HCT116 (cell line): Measurements from ENCODE around the gene IQGAP3. TPM values are rescaled to one million over a fixed set of nuclear protein-coding genes. Genes with fewer than 3 reads are reported as not detected.

Experiments used
- ATAC-seq: fragments of 200-7000 bp; cut with Tn5 transposase; 2 replicates; pipeline ENCODE4 v1.9.1; 2020; ENCODE audit warnings: mild to moderate bottlenecking, moderate library complexity
- BruUV-seq: library from RNA; stranded (reverse); fragments of 400-500 nt; replicated peaks from 2 replicates; lab custom pipeline; 2021; lab: Mats Ljungman, UMichigan
- CTCF ChIA-PET: fragments of 300-600 bp; sonication (Branson Sonifier 250); formaldehyde crosslinking; loops from one replicate; lab custom pipeline; 2021; ENCODE audit warnings: antibody characterized with exemption; lab: Charles Lee
- POLR2A ChIA-PET: fragments of 300-600, 350-600 bp; sonication (Branson Sonifier 250); formaldehyde crosslinking; loops from one replicate; lab custom pipeline; 2021; ENCODE audit warnings: antibody characterized with exemption; lab: Charles Lee
- RAD21 ChIA-PET, 2 experiments: fragments of 300-600 bp; sonication (Branson Sonifier 250); formaldehyde crosslinking; loops; one replicate each; lab custom pipeline; 2023; ENCODE audit warnings: low total read pairs in 2 of 2; ENCODE audit not compliant: uncharacterized antibody in 2 of 2, unreplicated experiment in 2 of 2, low non-redundant PET in 1 of 2; lab: Charles Lee
- DNase-seq: peaks from one replicate; pipeline ENCODE4 v3.0.0-alpha.2; 2010; ENCODE audit warnings: low read depth, low spot score
- H2AFZ ChIP-seq: fragments of 200-600 bp; shearing (Covaris generic), sonication (generic); 2 replicates; pipeline ENCODE4 v1.6.1; 2017; ENCODE audit warnings: low read depth, mixed run types, mixed read lengths, antibody characterized with exemption, low read length; ENCODE audit not compliant: poor library complexity, severe bottlenecking
- H3K27ac ChIP-seq: 2 replicates; pipeline ENCODE4 v1.5.1; 2012; ENCODE audit warnings: low read depth, low read length
- H3K27me3 ChIP-seq: fragments of 200-600 bp; sonication (generic); 2 replicates; pipeline ENCODE4 v1.6.1; 2016; ENCODE audit warnings: mixed run types, low read length, mixed read lengths; ENCODE audit not compliant: insufficient read depth
- H3K36me3 ChIP-seq, 2 experiments: fragments of 200-500 bp in 1 of 2; fragments of 200-600 bp in 1 of 2; sonication (Bioruptor generic) in 1 of 2; sonication (generic) in 1 of 2; 2 replicates each; pipeline versions ENCODE4 v1.5.1 to v1.6.1; 2014 to 2016; ENCODE audit warnings: low read length in 2 of 2, inconsistent platforms in 1 of 2, mixed read lengths in 1 of 2, mixed run types in 1 of 2; ENCODE audit not compliant: insufficient read depth in 2 of 2, control insufficient read depth in 1 of 2
- H3K4me1 ChIP-seq, 2 experiments: fragments of 200-600 bp in 1 of 2; sonication (generic) in 1 of 2; 2 replicates each; pipeline versions ENCODE4 v1.5.1 to v1.6.1; 2012 to 2017; ENCODE audit warnings: low read length in 2 of 2, inconsistent platforms in 1 of 2, mild to moderate bottlenecking in 1 of 2, mixed read lengths in 1 of 2, mixed run types in 1 of 2, moderate library complexity in 1 of 2; ENCODE audit not compliant: insufficient read depth in 2 of 2, control insufficient read depth in 1 of 2
- H3K4me2 ChIP-seq: fragments of 200-600 bp; sonication (generic); 2 replicates; pipeline ENCODE4 v1.6.1; 2017; ENCODE audit warnings: mixed run types, low read length, mixed read lengths
- H3K4me3 ChIP-seq, 2 experiments: fragments of 200-600 bp in 1 of 2; sonication (generic) in 1 of 2; replicated peaks in 1 of 2; 2 replicates each; pipeline ENCODE4 v1.5.1; 2011 to 2016; ENCODE audit warnings: low read length in 2 of 2, control low read depth in 1 of 2, low read depth in 1 of 2, mild to moderate bottlenecking in 1 of 2, mixed read lengths in 1 of 2, mixed run types in 1 of 2
- H3K79me2 ChIP-seq: fragments of 200-600 bp; sonication (generic); 2 replicates; pipeline ENCODE4 v1.6.1; 2017; ENCODE audit warnings: mild to moderate bottlenecking, mixed run types, low read length, moderate library complexity, mixed read lengths; ENCODE audit not compliant: insufficient read depth
- H3K9ac ChIP-seq: fragments of 200-600 bp; sonication (generic); 2 replicates; pipeline ENCODE4 v1.6.1; 2016; ENCODE audit warnings: low read length, mixed read lengths
- H3K9me2 ChIP-seq: fragments of 200-600 bp; sonication (generic), shearing (Covaris generic); 2 replicates; pipeline ENCODE4 v1.6.1; 2017; ENCODE audit warnings: mixed run types, mild to moderate bottlenecking, moderate library complexity; ENCODE audit not compliant: insufficient read depth
- H3K9me3 ChIP-seq, 2 experiments: fragments of 200-500 bp in 1 of 2; fragments of 200-600 bp in 1 of 2; sonication (Bioruptor generic) in 1 of 2; sonication (generic) in 1 of 2; 2 replicates each; pipeline ENCODE4 v1.6.1; 2014 to 2017; ENCODE audit warnings: low read length in 2 of 2, mixed read lengths in 2 of 2, inconsistent platforms in 1 of 2, low read depth in 1 of 2, mild to moderate bottlenecking in 1 of 2, mixed run types in 1 of 2, moderate library complexity in 1 of 2; ENCODE audit not compliant: control insufficient read depth in 1 of 2, insufficient read depth in 1 of 2
- H4K20me1 ChIP-seq: fragments of 200-600 bp; sonication (generic), shearing (Covaris generic); 2 replicates; pipeline ENCODE4 v1.6.1; 2017; ENCODE audit warnings: mixed run types, mild to moderate bottlenecking, moderate library complexity; ENCODE audit not compliant: insufficient read depth
- CEBPB ChIP-seq: IDR thresholded peaks from 2 replicates; pipeline ENCODE4 v1.6.1; 2012; ENCODE audit warnings: low read depth
- EZH2 ChIP-seq: fragments of 200-600 bp; sonication (generic); IDR thresholded peaks from 2 replicates; pipeline ENCODE4 v1.6.1; 2017; ENCODE audit warnings: antibody characterized with exemption, mixed run types
- EZH2phosphoT487 ChIP-seq: fragments of 200-600 bp; IDR thresholded peaks from 2 replicates; pipeline ENCODE4 v1.6.1; 2018; ENCODE audit warnings: antibody characterized with exemption, borderline replicate concordance
- POLR2AphosphoS5 ChIP-seq: IDR thresholded peaks from 2 replicates; pipeline ENCODE4 v1.6.1; 2011; ENCODE audit warnings: mild to moderate bottlenecking, low read depth, low read length, moderate library complexity
- RAD21 ChIP-seq: IDR thresholded peaks from 2 replicates; pipeline ENCODE4 v1.6.1; 2012; ENCODE audit warnings: low read depth, mild to moderate bottlenecking
- SIN3A ChIP-seq: IDR thresholded peaks from 2 replicates; pipeline ENCODE4 v1.6.1; 2012; ENCODE audit warnings: low read depth
- ZFX ChIP-seq: fragments of 450-650 bp; IDR thresholded peaks from 2 replicates; pipeline ENCODE4 v1.6.1; 2017
- intact Hi-C: fragments of 100-400 bp; cut with micrococcal nuclease; formaldehyde crosslinking; loops from 2 replicates; pipeline ENCODE4 v1.10.0; 2022
- total RNA-seq: library from RNA; stranded (reverse); gene quantifications from one replicate; pipeline ENCODE4 v1.2.1, GENCODE V29; 2021; ENCODE audit not compliant: unreplicated experiment
- TF ChIP-seq, protein P1 (sequence below): IDR thresholded peaks from 2 replicates; pipeline ENCODE4 v1.6.1; 2011; ENCODE audit warnings: mild to moderate bottlenecking, low read length, moderate library complexity; ENCODE audit not compliant: insufficient replicate concordance; ENCODE audit errors: extremely low read depth
- TF ChIP-seq, protein P2 (sequence below): IDR thresholded peaks from 2 replicates; pipeline ENCODE4 v1.6.1; 2012; ENCODE audit warnings: low read depth

IQGAP3 gene
- total RNA-seq, 1 experiment from 2014 or later: 38.8 TPM

GRCh38 chr1:156483397-156483796 lies 89.0 kb downstream of the IQGAP3 start:
- no peaks in the 10 kb centered on the region for H3K9me3 ChIP-seq
- POLR2A ChIA-PET: no interaction called here
- TF ChIP-seq EZH2phosphoT487: no peak
- no peak for TF ChIP-seq CEBPB
- no peak for TF ChIP-seq POLR2AphosphoS5
- TF ChIP-seq, all 23 proteins: peak for 0
- no peaks in the 10 kb centered on the region for H3K27me3 ChIP-seq
- 0 out of 2 replicates have a peak, but pooled peaks cover 2% of the 10 kb centered on the region for H4K20me1 ChIP-seq
- no peak for DNase-seq
- H3K79me2 ChIP-seq: peaks cover 47% of the 10 kb centered on the region
- H3K4me1 ChIP-seq: peaks cover 4 to 7% of the 10 kb centered on the region in 2 experiments; a peak in 3 of 4 replicates
- no peak overlapping the region for H3K4me2 ChIP-seq
- H3K9me2 ChIP-seq: no peaks in the 10 kb centered on the region
- CTCF ChIA-PET: no interaction called here
- no peak overlapping the region for H3K9ac ChIP-seq
- no peak overlapping the region for H2AFZ ChIP-seq
- intact Hi-C loops: no loop called here
- RAD21 ChIA-PET: no interaction called here
- no TSS peak for BruUV-seq
- no peak overlapping the region for H3K4me3 ChIP-seq
- H3K36me3 ChIP-seq: peaks cover 23 to 42% of the 10 kb centered on the region in 2 experiments
- no peak for ATAC-seq
- no peak overlapping the region for H3K27ac ChIP-seq

DNA sequence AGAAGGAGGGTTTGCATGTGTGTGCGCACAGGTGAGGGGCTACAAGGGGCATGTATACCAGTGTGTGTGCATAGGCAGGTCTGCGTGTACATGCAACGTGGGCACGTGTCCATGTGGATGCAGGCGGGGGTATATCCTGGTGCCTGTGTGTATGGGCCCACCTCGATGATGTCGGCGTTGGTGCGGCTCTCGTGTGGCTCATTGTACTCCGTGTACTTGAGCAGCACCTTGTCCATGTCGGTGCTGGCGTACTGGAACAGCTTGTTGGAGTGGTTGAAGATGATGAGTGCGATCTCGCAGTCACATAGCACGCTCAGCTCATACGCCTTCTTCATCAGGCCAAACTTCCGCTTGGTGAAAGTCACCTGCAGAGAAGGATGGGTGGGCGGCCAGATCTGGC lies 90.1 kb downstream of the IQGAP3 start:
- ChIA-PET POLR2A (no interaction called here), CTCF (no interaction called here)
- BruUV-seq: no TSS peak

More for the DNA sequence above, 90.1 kb downstream of the IQGAP3 start:
- no peak overlapping the region for H3K4me2 ChIP-seq
- no peak overlapping the region for H3K4me3 ChIP-seq
- TF ChIP-seq EZH2: no peak
- no peak for TF ChIP-seq SIN3A
- TF ChIP-seq, protein P1, sequence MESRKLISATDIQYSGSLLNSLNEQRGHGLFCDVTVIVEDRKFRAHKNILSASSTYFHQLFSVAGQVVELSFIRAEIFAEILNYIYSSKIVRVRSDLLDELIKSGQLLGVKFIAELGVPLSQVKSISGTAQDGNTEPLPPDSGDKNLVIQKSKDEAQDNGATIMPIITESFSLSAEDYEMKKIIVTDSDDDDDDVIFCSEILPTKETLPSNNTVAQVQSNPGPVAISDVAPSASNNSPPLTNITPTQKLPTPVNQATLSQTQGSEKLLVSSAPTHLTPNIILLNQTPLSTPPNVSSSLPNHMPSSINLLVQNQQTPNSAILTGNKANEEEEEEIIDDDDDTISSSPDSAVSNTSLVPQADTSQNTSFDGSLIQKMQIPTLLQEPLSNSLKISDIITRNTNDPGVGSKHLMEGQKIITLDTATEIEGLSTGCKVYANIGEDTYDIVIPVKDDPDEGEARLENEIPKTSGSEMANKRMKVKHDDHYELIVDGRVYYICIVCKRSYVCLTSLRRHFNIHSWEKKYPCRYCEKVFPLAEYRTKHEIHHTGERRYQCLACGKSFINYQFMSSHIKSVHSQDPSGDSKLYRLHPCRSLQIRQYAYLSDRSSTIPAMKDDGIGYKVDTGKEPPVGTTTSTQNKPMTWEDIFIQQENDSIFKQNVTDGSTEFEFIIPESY: no peak
- no peak for TF ChIP-seq ZFX
- TF ChIP-seq, protein P2, sequence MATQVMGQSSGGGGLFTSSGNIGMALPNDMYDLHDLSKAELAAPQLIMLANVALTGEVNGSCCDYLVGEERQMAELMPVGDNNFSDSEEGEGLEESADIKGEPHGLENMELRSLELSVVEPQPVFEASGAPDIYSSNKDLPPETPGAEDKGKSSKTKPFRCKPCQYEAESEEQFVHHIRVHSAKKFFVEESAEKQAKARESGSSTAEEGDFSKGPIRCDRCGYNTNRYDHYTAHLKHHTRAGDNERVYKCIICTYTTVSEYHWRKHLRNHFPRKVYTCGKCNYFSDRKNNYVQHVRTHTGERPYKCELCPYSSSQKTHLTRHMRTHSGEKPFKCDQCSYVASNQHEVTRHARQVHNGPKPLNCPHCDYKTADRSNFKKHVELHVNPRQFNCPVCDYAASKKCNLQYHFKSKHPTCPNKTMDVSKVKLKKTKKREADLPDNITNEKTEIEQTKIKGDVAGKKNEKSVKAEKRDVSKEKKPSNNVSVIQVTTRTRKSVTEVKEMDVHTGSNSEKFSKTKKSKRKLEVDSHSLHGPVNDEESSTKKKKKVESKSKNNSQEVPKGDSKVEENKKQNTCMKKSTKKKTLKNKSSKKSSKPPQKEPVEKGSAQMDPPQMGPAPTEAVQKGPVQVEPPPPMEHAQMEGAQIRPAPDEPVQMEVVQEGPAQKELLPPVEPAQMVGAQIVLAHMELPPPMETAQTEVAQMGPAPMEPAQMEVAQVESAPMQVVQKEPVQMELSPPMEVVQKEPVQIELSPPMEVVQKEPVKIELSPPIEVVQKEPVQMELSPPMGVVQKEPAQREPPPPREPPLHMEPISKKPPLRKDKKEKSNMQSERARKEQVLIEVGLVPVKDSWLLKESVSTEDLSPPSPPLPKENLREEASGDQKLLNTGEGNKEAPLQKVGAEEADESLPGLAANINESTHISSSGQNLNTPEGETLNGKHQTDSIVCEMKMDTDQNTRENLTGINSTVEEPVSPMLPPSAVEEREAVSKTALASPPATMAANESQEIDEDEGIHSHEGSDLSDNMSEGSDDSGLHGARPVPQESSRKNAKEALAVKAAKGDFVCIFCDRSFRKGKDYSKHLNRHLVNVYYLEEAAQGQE: no peak
- no peak for TF ChIP-seq POLR2AphosphoS5
- no peak for TF ChIP-seq RAD21
- H3K9me2 ChIP-seq: no peaks in the 10 kb centered on the region
- no peak overlapping the region for H3K27ac ChIP-seq
- intact Hi-C loops: no loop called here
- no peak for DNase-seq
- H3K36me3 ChIP-seq: peaks cover 26 to 53% of the 10 kb centered on the region in 2 experiments
- RAD21 ChIA-PET: no interaction called here
- H3K9me3 ChIP-seq: no peaks in the 10 kb centered on the region
- H3K79me2 ChIP-seq: peaks cover 36% of the 10 kb centered on the region
- no peaks in the 10 kb centered on the region for H3K27me3 ChIP-seq
- H3K4me1 ChIP-seq: peaks cover 0 to 6% of the 10 kb centered on the region in 2 experiments; a peak in 2 of 4 replicates
- ATAC-seq: no peak
- no peak overlapping the region for H2AFZ ChIP-seq
- no peak overlapping the region for H3K9ac ChIP-seq
- H4K20me1 ChIP-seq: 0 out of 2 replicates have a peak, but pooled peaks cover 2% of the 10 kb centered on the region
